HG03139 (cell line): ENCODE measurements around the gene SLC19A2.
A peak's percentile ranks its signal among the peaks of the same experiment; 100 is the strongest.
"Not testable (repeated sequence)": the region's sequence is repeated elsewhere in the genome, so short reads cannot be mapped to it uniquely, and the experiment has no call there.

Source experiments
- ATAC-seq: cut with Tn5 transposase; IDR thresholded peaks from one replicate; pipeline ENCODE4 v1.9.1; 2021; ENCODE audit not compliant: unreplicated experiment

SLC19A2 gene, protein sequence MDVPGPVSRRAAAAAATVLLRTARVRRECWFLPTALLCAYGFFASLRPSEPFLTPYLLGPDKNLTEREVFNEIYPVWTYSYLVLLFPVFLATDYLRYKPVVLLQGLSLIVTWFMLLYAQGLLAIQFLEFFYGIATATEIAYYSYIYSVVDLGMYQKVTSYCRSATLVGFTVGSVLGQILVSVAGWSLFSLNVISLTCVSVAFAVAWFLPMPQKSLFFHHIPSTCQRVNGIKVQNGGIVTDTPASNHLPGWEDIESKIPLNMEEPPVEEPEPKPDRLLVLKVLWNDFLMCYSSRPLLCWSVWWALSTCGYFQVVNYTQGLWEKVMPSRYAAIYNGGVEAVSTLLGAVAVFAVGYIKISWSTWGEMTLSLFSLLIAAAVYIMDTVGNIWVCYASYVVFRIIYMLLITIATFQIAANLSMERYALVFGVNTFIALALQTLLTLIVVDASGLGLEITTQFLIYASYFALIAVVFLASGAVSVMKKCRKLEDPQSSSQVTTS

DNA sequence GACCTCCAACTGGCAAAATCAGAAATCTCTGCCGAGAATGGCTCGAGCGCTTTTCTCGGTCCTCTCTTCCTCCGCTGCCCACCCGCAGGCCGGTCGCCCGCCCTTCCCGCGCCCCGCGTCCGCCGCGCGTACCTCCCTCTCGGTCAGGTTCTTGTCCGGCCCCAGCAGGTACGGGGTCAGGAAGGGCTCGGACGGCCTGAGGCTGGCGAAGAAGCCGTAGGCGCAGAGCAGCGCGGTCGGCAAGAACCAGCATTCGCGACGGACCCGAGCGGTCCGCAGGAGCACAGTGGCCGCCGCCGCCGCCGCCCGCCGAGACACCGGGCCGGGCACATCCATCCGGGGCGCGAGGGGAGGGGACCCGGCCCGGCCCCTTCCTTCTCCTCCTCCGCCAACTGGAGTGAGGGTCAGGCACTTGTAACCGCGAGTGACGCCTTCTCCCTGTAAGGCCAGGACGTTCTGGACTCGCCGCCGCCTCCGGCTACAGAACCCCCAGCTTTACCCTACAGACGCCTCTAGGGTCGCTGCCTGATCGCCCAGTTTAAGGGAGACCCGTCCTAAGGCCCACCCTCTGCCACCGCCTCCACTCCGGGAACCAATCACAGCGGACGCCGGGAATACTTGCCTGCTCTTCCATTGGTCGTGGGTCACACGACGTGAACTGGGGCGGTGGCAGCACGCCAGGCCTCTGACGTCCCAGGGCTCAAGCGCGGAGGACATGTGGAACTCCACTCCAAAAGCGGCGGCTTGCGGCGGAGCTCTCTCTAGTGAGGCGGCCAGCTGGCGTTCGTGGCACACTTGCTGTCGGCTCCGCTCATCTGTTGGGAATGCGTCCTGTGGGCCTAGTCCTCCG, at the start of gene SLC19A2:
TSS of gene SLC19A2 (minus strand) at position 514 of the 850 bp plus-strand sequence. CDS start at position 336, 178 bp downstream.
- ATAC-seq = peak; percentile 98

DNA sequence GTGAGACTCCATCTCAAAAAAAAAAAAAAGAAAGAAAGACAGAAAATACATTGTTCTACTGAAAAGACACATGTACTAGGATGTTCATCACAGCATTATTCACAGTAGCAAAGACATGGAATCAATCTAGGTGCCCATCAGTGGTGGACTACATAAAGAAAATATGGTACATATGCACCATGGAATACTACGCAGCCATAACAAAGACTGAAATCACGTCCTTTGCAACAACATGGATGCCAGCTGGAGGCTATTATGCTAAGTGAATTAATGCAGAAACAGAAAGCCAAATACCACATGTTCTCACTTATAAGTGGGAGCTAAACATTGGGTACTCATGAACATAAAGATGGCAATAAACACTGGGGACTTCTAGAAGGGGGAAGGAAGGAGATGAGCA, 48.9 kb upstream of the SLC19A2 start:
- ATAC-seq = no peak

DNA sequence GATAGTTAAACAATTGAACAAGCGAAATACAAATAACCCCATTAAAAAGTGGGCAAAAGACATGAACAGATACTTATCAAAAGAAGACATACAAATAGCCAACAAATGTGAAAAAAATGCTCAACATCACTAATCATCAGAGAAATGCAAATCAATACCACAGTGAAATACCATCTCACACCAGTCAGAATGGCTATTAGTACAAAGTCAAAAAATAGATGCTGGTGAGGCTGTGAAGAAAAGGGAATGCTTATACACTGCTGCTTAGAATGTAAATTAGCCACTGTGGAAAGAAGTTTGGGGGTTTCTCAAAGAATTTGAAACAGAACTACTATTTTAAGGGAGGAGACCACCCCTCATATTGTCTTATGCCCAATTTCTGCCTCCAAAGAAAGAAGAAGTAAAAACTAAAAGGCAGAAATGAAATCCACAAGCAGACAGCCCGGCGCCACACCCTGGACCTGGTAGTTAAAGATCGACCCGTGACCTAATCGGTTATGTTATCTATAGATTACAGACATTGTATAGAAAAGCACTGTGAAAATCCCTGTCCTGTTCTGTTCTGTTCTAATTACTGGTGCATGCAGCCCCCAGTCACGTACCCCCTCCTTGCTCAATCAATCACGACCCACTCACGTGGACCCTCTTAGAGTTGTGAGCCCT, 47.9 kb upstream of the SLC19A2 start:
- ATAC-seq = not testable (repeated sequence)

DNA sequence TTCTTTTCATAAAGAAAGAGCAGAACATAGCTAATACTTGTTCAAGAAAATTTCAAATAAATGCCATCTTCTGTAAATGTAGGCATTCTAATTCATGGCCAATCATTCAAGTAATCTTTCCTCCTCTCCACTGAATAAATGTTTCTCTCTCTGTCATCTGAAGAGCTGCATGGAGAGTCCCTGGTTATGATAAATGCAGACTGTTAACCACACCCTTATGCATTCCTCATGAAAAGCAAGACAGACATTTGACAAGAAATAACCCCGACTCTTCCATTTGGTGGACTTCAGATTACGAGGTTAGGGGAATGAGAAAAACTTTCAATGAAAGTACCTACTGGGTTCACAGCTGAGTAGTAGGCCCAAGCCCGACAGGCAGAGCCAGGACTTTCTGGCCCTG, 44.7 kb upstream of the SLC19A2 start:
- no peak for ATAC-seq

DNA sequence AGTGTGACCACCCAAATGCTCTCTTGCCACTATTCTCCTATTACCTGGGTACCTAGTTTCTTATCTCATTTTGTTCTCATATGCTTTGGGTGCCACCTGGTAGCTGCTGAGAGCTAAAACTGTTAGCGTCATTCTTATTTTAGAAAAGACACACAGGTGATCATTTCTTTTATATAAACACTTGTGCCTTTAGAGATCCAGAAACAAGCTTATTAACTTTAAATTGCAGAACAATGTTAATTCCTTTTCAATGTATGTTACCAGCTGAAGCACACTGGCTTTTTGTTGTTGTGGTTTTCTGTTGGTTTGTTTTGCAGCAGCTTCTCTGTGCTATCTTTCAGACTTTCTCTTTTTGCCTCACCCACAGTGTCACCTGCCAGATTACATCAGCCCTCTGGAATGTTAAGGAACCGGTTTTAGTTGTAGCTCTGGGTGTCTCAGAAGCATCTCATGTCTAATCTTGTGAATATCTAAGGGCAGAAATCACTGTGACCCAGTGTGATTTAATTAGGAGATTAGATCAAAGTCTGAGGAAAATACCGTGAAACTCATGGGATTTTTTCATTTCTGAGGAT, 43.4 kb upstream of the SLC19A2 start:
- ATAC-seq = no peak

DNA sequence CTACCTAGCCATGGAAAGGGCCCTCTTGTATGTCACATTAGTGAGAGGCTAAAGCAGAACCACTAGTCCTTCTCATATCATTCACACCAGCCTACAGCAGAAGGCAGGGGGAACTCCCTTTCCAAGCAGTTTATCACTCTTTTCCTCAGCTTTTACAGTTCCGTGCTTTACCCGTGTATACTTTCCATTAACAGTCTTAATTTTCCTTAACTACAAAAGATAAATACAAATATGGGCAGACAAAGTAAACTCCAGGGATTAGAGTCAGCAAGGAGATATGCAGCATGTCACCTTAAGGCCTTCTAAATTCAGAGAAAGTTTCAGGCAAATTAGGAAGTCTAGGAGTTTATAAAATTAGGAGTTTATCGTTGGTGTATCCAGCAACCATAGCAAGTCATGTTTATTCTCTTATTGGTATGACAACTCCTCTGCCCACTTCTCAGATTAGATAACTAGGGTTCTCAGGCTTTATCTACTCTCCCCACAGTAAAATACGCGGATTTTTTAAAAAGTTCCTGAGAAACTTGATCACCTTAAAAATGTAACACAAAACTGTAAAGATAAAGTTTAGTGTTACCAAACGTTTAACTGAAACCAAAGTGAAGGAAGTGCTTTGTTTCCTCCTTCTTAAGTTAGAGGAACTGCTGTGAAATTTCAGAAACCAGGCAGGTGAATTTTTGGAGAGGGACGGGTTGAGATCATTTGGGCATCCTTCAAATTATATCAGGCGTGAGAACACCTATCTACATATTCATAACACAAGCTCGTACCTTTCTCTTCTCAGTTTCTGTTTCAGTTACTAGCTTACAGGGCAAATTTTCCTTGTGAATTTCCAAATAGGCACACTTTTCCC, 42.7 kb upstream of the SLC19A2 start:
- no peak for ATAC-seq

DNA sequence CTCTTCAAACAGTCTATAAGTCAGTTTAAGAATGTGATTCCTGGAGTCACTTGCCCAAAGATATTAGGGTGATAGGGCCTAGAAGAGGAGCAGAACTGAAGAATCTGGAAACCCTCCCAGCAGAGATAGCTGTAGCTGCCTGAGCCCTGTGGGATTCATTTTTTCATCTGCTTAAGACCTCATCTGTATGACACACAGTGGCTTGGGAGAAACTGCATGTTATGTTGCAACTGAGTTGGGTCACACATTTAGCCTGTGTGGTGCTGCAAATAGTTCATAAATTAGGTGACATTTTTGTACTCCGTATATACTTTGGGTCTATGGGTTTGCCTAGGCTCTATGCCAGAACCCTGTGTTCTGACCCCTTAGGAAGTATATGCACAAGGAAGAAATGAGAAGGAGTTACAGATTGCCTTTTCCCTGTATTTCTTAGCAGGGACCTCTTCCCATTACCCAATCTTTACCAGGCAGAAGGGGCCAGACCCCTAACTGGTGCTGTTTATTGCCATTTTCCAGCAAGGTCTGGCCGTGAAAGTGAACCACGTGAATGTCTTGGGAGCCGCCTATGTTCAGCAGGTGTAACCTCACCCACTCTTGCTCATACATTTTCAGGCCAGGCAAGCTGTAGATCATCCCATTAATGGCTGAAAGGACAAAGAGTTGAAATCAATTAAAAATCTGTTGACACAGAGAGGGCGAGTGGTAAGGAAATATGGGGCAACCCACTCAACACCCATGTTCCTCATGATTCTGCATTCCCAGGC, 41.9 kb upstream of the SLC19A2 start:
- ATAC-seq = no peak

DNA sequence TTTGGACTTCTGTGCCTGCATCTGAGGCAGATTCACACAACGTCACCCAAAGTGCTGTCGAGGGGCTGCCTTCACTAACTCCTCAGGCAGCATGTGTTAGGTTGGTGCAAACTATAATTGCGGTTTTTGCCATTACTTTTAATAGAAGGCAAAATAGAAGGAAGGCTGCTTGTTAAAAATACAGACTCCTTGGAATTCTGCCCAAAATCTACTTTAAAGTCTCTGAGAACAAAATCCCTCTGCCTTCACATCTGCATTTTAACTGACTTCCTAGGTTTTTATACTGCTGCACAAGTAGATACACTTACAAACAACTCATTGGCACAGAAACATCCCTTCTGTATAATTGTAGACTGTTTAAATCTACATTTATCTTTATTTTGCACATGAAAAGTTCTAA, 41.3 kb upstream of the SLC19A2 start:
- no peak for ATAC-seq

DNA sequence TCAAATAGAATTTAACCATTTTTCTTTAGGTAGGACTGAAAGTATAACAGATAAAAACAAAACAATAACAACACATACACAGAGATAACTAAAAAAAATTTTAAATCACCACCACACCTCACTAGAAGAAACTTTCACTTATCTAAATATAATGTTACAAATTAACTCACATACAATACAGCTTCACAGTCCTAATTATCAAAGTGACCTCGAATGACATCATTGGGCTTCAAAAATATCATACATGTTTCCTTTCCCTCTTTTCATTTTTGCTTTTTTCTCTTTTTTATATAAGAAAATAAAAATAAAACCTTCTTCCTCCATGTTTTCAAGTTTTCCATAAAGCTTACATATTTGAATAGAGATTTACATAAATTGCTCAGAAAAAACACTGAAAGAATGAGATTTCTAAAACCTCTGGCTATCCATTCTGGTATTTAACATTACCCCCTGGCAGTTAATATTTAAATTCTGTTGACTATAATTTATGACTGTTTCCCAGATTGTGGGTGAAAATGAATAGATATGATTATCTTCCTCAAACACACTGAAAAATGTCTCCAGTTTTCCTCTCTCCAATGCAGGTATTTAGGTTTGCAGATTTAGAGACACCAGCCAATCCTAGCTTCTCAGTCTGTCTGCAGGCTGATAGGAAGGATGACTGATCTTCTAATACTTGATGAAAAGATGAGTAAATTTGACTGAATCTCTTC, 40.5 kb upstream of the SLC19A2 start:
- no peak for ATAC-seq

DNA sequence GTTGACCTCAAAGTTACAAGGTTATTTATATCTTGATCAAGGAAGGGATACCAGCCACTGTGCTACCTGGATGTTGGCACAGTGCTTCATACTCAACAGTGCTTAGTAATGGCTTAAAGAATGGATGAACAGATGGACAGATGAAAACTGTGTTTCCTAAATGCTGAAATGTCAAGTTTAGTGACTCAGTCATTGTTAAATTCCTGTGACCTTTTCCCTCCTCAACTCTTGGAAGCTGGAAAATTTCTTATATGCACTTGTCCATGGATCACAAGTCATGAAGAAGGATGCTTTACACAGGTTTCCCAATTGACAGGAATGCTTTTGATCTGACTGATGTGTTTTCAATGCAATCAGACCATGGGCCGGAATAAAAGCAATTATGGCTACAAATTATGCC, 39.6 kb upstream of the SLC19A2 start:
- ATAC-seq = no peak

DNA sequence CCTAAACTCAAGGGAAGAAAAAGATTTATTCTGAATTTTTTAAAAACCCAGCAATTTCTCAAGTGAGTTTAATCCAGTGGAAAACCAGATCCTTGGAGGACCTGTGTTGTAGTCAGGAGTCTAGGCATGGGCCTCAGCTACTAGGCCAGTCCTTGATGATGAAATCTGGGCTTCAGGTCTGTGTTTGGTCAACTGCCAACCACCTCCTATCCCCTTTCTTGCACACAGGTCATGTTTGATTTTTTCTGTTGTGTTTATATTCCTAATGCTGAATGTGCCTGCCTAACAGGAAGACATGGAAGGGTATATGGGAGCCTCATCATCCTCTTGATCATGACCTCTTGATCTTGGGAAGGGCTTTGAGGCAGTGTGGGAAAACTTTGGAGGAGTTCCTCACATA, 38.2 kb upstream of the SLC19A2 start:
- no peak for ATAC-seq

DNA sequence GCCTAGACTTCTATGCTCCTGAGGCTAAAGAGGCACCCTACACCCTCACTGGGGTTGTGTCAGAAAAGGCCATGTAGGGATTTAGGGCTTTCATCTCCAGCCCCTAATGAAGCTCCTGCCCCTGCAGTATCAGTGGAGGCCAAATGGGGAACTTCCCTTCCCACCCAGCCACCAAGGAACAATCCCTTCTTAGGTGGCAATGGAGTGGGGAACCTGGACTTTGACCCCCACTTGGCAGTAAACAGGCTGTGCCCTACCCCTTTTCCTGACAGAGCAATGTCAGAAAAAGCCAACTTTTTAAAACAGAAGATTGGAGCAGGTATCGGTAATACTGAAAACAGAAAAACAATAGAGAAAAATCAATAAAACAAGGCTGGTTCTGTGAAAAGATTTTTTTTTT, 35.5 kb upstream of the SLC19A2 start:
- no peak for ATAC-seq

DNA sequence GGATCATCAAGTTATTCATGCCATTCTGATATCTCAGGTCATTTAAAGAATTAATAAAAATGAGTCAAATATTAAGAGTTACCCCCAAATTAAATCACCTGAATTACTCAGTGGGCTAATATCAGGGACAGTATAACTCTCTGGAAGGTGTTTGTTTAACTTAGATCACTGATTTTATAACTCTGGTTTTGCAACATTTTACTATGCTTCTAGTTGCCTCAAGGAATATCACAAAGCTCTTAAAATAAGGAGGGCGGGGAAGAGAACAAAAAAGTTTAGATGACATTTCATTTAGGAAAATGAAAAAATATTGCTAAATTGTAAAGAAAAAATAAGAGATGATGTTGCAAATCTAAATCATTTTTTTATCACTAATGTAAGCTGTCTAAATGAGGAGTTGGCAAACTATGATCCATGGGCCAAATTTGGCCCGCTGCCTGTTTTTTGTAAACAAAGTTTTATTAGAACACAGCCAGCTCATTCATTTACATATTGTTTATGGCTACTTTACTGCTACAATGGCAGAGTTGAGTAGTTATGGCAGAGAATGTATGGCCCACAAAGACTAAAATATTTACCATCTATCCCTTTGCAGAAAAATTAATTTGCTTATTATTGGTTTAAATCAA, 31.9 kb upstream of the SLC19A2 start:
- no peak for ATAC-seq

DNA sequence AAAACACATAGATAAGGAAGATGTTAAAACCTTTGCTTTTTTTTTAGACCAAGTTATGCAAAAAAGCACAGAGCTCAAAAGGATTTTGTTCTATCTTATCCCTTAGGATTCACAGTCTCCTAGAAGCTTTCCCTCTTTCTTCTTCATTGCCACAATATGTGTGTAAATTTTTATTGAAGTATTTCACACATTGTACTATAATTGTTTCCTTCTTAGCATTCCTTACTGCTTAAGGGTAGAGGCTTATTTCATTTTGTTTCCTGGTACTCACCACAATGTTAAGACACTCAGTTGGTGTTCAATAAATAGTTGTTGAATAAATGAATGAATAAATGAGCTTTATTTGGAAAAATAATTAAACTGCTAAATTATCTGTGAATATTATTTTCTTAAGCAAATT, 29.9 kb upstream of the SLC19A2 start:
- ATAC-seq = no peak

DNA sequence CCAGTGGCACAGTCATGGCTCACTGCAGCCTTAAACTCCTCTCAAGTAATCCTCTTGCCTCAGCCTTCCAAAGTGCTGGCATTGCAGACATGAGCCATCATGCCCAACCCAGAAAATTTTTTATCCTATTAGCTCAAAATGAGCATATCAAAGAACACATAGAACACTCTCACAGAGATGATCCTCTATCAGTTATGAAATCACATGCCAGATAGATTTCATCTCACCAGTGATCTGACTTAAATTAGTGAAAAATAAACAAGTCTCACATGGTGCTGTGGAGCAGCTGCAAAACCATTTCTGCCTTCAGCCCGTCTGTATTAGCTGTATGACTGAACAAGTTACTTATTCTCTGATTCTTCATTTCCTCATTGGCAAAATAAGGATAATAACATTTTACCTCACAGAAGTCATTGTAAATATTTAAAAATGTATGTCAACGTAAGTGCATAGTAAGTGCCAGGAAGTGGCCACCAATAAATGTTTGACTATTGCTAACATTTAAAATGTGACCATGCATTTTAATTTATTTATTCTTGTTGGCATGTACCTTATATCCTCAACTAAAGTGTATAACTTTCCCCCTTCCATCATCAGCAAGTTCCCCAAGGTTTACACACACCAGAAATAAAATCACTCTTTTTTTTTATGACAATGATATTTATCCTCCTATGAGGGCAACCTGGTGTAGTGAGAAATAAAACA, 29.0 kb upstream of the SLC19A2 start:
- ATAC-seq = no peak

DNA sequence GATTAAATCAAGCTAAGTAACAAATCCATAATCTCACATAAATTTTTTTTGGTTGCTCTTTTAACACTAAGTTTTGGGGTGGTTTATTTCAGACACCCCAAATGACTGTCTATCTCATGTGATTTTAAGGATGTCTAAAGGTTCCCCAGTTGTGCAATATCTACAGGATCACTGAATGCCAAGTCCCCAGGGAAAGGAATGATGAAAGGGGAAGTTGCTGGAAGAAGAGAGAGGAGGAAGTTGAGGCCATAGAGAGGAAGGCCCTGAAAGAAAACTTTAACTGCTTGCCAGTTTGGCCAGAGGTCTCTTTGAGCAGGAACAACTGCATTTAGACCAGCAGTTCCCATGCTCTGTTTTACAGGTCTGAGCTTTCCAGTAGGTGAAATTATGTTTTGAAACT, 27.5 kb upstream of the SLC19A2 start:
- no peak for ATAC-seq

DNA sequence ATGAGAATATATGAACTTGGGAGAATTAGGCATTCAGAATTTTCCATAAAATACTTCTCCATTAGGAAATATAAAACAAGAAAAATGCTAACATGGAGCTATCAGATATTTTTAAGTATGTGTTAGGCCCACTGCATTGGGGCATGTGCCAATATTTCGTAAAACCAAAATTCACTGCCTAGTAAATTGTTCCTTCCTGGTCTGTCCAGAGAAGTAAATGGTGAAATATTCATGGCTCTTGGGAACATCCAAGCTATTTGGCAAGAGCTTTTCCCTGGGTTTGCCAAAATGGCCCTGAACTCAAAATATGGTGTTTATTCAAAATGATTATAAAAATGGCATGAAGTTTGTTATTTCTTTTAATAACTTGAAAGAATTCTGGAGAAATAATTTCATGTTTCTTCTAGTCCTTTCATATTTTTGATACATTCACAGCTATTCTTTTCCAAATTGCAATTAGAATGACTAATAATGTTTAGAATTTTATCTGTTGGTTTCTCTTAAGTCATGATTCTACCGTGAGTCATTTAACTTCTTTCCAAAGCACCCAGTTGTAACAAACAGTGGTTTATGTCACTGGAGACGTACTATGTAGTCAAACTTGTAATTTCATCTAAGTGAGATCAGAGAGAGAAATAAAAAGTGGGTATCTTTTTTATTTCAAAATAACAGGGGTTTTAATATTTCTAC, 25.7 kb upstream of the SLC19A2 start:
- ATAC-seq = no peak
